ENCODE data around the gene PBX1.
A peak's percentile ranks its signal among the peaks of the same experiment; 100 is the strongest.

The PBX1 gene

GRCh38 chr1:164562947-164563520 is 4.0 kb downstream of the PBX1 start:
- Histone ChIP-seq H3K36me3 (ENCODE audit: control insufficient read depth in 2 of 2, insufficient read depth in 1 of 2, low read length in 2 of 2) (no peaks in the 10 kb centered on the region; a peak in 1 of 3 replicates), H3K27ac (ENCODE audit: extremely low read depth, low read depth, low read length) (peak overlapping the region; percentile 78), H3K9me3 (ENCODE audit: control insufficient read depth, insufficient read depth, low read depth, low read length) (no peaks in the 10 kb centered on the region), H3K4me3 (ENCODE audit: low read depth, low read length) (peak overlapping the region; percentile 82), H3K4me1 (ENCODE audit: control insufficient read depth, insufficient read depth, low read length) (peaks cover 31% of the 10 kb centered on the region)
- ChIA-PET CTCF (no interaction called here), POLR2A (interaction anchor here (0.7 kb wide), 1 partner anchor 54 kb away, joined by 3 read pairs; no protein-coding TSS in a partner anchor)
- TF ChIP-seq IKZF3 (tag by site-specific recombination; IDR thresholded peaks at IDR 0.05) (0 out of 2 replicates have a peak, but pooled peaks have one; percentile 14), ZBTB20 (tag by site-specific recombination; IDR thresholded peaks at IDR 0.05) (peak; percentile 96), PRDM6 (tag by site-specific recombination; IDR thresholded peaks at IDR 0.05) (peak; percentile 92), SP7 (tag by site-specific recombination; IDR thresholded peaks at IDR 0.05) (peak; percentile 78)
- TF ChIP-seq, protein P1, sequence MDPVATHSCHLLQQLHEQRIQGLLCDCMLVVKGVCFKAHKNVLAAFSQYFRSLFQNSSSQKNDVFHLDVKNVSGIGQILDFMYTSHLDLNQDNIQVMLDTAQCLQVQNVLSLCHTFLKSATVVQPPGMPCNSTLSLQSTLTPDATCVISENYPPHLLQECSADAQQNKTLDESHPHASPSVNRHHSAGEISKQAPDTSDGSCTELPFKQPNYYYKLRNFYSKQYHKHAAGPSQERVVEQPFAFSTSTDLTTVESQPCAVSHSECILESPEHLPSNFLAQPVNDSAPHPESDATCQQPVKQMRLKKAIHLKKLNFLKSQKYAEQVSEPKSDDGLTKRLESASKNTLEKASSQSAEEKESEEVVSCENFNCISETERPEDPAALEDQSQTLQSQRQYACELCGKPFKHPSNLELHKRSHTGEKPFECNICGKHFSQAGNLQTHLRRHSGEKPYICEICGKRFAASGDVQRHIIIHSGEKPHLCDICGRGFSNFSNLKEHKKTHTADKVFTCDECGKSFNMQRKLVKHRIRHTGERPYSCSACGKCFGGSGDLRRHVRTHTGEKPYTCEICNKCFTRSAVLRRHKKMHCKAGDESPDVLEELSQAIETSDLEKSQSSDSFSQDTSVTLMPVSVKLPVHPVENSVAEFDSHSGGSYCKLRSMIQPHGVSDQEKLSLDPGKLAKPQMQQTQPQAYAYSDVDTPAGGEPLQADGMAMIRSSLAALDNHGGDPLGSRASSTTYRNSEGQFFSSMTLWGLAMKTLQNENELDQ (tag by site-specific recombination; IDR thresholded peaks at IDR 0.05; ENCODE audit: low read depth): no peak

- POLR2A ChIA-PET: no interaction called here
- no peaks in the 10 kb centered on the region; a peak in 1 of 3 replicates for H3K36me3 ChIP-seq (ENCODE audit: control insufficient read depth in 2 of 2, insufficient read depth in 1 of 2, low read length in 2 of 2)
- H3K27ac ChIP-seq (ENCODE audit: extremely low read depth, low read depth, low read length): peak overlapping the region; percentile 78
- no peaks in the 10 kb centered on the region for H3K9me3 ChIP-seq (ENCODE audit: control insufficient read depth, insufficient read depth, low read depth, low read length)
- H3K4me3 ChIP-seq (ENCODE audit: low read depth, low read length): no peak overlapping the region
- CTCF ChIA-PET: interaction anchor here (0.7 kb wide), 1 partner anchor 1028 kb away, joined by 5 read pairs; no protein-coding TSS in a partner anchor
- H3K4me1 ChIP-seq (ENCODE audit: control insufficient read depth, insufficient read depth, low read length): peaks cover 29% of the 10 kb centered on the region
- TF ChIP-seq ZNF214 (tag by site-specific recombination; IDR thresholded peaks at IDR 0.05; ENCODE audit: borderline replicate concordance): no peak
- no peak for TF ChIP-seq ZNF791 (tag by site-specific recombination; IDR thresholded peaks at IDR 0.05)
- TF ChIP-seq, protein P2, sequence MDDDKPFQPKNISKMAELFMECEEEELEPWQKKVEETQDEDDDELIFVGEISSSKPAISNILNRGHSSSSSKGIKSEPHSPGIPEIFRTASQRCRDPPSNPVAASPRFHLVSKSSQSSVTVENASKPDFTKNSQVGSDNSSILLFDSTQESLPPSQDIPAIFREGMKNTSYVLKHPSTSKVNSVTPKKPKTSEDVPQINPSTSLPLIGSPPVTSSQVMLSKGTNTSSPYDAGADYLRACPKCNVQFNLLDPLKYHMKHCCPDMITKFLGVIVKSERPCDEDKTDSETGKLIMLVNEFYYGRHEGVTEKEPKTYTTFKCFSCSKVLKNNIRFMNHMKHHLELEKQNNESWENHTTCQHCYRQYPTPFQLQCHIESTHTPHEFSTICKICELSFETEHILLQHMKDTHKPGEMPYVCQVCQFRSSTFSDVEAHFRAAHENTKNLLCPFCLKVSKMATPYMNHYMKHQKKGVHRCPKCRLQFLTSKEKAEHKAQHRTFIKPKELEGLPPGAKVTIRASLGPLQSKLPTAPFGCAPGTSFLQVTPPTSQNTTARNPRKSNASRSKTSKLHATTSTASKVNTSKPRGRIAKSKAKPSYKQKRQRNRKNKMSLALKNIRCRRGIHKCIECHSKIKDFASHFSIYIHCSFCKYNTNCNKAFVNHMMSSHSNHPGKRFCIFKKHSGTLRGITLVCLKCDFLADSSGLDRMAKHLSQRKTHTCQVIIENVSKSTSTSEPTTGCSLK (tag by site-specific recombination; IDR thresholded peaks at IDR 0.05): no peak
- no peak for TF ChIP-seq ZNF501 (tag by site-specific recombination; IDR thresholded peaks at IDR 0.05)
- no peak for TF ChIP-seq ZNF133 (tag by site-specific recombination; IDR thresholded peaks at IDR 0.05)
- TF ChIP-seq ZNF248 (tag by site-specific recombination; IDR thresholded peaks at IDR 0.05): no peak
- TF ChIP-seq ZNF2 (tag by site-specific recombination; IDR thresholded peaks at IDR 0.05): no peak
- TF ChIP-seq ZNF48 (tag by site-specific recombination; IDR thresholded peaks at IDR 0.05): no peak
- TF ChIP-seq ZNF155 (tag by site-specific recombination; IDR thresholded peaks at IDR 0.05): no peak
- TF ChIP-seq, protein P3, sequence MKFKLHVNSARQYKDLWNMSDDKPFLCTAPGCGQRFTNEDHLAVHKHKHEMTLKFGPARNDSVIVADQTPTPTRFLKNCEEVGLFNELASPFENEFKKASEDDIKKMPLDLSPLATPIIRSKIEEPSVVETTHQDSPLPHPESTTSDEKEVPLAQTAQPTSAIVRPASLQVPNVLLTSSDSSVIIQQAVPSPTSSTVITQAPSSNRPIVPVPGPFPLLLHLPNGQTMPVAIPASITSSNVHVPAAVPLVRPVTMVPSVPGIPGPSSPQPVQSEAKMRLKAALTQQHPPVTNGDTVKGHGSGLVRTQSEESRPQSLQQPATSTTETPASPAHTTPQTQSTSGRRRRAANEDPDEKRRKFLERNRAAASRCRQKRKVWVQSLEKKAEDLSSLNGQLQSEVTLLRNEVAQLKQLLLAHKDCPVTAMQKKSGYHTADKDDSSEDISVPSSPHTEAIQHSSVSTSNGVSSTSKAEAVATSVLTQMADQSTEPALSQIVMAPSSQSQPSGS (tag by site-specific recombination; IDR thresholded peaks at IDR 0.05; ENCODE audit: low read depth): no peak
- no peak for TF ChIP-seq ZNF37A (tag by site-specific recombination; IDR thresholded peaks at IDR 0.05)
- TF ChIP-seq ZNF324 (tag by site-specific recombination; IDR thresholded peaks at IDR 0.05): no peak
- no peak for TF ChIP-seq ZNF560 (tag by site-specific recombination; IDR thresholded peaks at IDR 0.05; ENCODE audit: borderline replicate concordance)
- TF ChIP-seq IKZF3 (tag by site-specific recombination; IDR thresholded peaks at IDR 0.05): peak; percentile 88
- TF ChIP-seq ZNF624 (tag by site-specific recombination; IDR thresholded peaks at IDR 0.05): no peak
- TF ChIP-seq ZNF76 (tag by site-specific recombination; IDR thresholded peaks at IDR 0.05; ENCODE audit: borderline replicate concordance, low read depth): no peak
- no peak for TF ChIP-seq ZNF350 (tag by site-specific recombination; IDR thresholded peaks at IDR 0.05)
- TF ChIP-seq, protein P4, sequence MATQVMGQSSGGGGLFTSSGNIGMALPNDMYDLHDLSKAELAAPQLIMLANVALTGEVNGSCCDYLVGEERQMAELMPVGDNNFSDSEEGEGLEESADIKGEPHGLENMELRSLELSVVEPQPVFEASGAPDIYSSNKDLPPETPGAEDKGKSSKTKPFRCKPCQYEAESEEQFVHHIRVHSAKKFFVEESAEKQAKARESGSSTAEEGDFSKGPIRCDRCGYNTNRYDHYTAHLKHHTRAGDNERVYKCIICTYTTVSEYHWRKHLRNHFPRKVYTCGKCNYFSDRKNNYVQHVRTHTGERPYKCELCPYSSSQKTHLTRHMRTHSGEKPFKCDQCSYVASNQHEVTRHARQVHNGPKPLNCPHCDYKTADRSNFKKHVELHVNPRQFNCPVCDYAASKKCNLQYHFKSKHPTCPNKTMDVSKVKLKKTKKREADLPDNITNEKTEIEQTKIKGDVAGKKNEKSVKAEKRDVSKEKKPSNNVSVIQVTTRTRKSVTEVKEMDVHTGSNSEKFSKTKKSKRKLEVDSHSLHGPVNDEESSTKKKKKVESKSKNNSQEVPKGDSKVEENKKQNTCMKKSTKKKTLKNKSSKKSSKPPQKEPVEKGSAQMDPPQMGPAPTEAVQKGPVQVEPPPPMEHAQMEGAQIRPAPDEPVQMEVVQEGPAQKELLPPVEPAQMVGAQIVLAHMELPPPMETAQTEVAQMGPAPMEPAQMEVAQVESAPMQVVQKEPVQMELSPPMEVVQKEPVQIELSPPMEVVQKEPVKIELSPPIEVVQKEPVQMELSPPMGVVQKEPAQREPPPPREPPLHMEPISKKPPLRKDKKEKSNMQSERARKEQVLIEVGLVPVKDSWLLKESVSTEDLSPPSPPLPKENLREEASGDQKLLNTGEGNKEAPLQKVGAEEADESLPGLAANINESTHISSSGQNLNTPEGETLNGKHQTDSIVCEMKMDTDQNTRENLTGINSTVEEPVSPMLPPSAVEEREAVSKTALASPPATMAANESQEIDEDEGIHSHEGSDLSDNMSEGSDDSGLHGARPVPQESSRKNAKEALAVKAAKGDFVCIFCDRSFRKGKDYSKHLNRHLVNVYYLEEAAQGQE (tag by site-specific recombination; IDR thresholded peaks at IDR 0.05): no peak
- TF ChIP-seq ZNF514 (tag by site-specific recombination; IDR thresholded peaks at IDR 0.05): no peak
Measured at GRCh38 chr1:164563721-164564360, 4.9 kb downstream of the PBX1 start.
